Measurements from ENCODE around the gene ITPA.

The ITPA gene

DNA sequence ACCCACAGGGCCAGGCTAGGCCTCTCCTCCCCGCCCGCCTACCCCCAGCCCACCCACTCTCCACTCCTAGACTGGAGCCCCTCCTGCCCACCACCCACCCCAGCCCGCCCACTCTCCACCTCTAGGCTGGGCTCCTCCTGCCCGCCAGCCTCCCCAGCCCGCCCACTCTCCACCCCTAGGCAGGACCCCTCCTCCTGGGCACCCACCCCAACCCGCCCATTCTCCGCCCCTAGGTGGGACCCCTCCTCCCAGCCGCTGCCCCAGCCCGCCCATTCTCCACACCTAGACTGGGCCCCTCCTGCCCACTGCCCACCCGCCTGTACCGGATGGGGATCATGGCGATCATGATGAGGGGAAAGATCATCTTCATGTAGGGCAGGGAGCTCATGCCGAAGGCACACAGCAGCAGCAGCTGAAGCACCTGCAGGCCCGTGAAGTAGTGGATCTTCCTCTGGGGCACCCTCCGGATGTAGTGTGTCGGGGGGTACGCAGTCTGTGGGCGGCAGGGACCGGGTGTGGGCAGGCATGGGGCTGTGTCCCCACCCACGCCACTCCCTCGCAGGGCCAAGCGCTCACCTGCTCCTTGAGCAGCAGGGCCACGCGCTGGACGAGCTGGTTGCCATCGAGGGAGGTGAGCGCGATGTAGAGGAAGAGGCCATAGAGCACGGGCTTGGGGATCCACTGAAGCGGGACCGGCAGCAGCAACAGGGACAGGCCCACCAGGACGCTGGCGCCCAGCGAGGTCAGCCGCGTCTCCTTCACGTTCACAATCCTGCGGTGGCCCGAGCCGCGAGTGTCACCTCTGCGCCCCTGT is 18.8 kb downstream of the ITPA start:
- no peak for DNase-seq (ENCODE audit: low read depth)

GRCh38 chr20:3228750-3229032 is 19.4 kb downstream of the ITPA start:
- DNase-seq (ENCODE audit: low read depth): no peak

DNA sequence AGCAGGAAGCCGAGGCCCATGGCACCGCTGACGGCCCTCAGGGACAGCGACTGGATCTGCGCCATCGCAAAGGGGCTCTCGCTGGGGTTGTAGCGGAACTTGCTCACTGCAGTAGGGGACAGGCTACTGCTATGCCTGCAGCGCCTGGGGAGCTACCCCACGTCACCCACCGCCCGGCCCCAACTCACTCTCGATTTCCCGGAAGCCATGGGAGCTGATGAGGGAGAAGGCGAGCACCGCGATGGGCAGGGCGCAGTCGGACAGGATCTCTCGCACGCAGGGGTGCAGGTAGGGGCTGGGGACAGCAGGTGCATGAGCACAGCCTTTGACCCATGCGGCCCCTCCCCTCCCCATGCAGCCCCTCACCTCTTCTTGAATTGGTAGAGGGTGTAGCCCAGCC is 19.9 kb downstream of the ITPA start:
- DNase-seq (ENCODE audit: low read depth): no peak

DNA sequence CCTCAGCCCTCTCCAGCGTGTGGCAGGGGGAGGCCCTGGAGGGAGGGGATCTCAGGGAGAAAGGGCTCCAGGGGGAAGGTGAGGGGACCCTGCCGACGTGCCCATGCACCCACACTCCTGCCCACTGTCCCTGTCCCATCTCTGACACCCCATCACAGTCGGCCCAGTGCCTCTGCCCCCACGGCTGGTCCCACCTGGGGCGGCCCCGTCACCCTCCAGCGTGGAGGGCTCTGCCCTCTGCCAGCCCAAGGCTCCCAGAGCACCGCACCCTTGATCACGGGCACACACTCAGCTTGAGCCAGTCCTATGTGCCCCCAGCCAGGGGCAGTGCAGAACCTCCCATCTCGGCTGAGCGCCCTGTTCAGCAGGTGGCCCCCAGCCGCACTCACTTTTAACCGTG is 20.5 kb downstream of the ITPA start:
- DNase-seq (ENCODE audit: low read depth): no peak

- DNase-seq (ENCODE audit: low read depth): no peak
Measured at GRCh38 chr20:3231116-3231515, 21.8 kb downstream of the ITPA start.

- no peak for DNase-seq (ENCODE audit: low read depth)
Measured at GRCh38 chr20:3231889-3232588, 22.7 kb downstream of the ITPA start.

- no peak for DNase-seq (ENCODE audit: low read depth)
Measured at GRCh38 chr20:3233131-3233990, 24.1 kb downstream of the ITPA start.

DNA sequence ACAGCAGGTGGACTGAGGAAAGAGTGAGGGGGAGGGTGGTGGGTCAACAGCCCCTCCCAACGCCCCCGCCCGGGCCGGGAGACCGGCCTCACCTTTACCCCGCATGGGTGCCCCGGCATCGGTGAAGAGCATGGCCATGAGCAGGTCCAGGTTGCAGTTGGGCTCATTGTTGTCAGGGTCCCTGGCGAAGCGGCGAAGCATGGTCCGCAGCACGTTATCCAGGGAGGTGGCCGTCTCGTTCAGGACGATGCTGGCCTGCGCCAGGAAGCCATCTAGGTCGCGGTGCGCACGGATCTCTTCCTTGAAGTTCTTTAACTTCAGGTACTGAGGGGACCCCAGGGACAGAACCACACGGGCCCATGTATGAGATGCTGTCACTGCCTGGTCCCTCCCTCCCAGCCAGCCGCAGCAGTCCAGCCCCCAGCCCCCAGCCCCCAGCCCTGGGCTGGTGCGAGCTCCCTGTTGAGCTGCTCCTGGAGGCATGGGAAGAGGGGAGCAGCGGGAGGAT is 24.7 kb downstream of the ITPA start:
- DNase-seq (ENCODE audit: low read depth): no peak

DNA sequence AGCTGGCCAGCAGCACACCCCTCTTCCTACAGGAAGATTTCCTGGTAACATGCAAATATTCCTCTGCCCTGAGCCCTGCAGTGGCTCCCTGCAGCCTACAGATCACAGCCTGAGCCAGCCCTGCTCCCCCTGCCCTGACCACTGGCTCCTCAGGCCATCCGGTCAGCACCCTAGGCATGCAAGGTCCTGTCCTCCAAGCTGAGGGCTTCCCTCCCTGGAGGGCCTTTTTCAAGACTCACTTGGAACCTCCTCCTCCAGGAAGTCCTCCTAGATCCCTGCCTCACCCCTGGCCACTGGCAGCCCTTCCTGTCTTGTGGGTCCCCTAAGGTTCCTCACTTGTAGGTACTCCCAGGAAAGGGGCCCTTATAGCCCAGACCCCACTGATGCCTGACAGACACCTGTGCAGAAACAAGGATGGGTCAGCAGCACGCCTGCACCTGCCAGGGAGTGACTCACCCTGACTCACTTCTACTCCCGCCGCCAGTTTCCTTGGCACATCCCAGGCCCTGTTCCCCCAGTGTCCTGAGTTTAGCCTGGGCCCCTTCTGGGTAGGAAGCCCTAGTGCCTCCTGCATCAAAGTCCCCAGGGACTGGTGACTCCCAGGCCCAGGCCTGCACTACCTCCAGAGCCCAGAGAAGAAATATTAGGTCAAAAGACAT is 26.5 kb downstream of the ITPA start:
- DNase-seq (ENCODE audit: low read depth): no peak

DNA sequence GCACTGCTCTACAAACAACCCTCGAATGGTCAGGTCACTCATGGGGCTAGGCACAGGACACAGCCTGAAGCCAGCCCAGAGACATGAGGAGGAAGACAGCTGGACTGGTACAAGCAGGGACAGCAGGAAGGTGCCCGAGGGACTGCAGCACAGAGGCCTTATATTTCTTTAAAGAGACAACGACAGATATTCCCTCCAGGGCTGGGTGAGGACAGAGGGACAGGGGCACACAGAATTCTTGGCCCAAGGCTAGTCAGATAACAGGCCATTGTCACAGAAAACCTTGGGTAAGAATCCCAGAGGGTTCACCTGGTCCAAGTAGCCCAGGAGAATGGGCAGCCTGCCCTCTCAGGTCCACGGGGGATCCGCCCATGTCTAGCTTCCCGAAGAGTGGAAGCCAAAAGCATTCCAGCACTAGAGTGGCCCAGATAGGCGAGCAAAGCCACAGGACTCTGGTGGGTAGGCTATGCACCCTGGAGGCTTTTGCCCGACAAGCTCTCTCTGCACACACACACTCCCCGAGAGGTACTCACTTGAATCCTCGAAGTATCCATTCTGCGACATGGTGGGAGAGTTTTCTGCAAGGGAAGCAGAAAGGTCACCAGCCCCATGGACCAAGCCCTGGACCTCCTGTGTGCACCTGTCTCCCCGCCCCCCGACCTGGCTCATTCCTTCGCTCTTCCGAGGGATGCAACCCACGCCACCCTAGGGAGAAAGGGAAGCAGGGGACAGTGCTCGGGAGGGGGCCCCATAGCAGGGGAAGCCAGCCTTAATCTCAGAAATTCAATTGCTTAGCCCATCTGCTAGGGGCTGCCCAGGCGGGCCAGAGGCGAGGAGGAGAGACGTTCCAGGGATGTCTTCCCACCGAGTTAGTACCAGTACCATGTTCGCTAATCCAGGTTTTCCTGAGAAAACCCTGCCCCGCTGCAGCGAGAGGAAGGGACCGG is 28.0 kb downstream of the ITPA start:
- no peak for DNase-seq (ENCODE audit: low read depth)

- DNase-seq (ENCODE audit: low read depth): no peak
Measured at GRCh38 chr20:3237958-3238615, 28.8 kb downstream of the ITPA start.

GRCh38 chr20:3238616-3239025 is 29.3 kb downstream of the ITPA start:
- peak; percentile 27 for DNase-seq (ENCODE audit: low read depth)

DNA sequence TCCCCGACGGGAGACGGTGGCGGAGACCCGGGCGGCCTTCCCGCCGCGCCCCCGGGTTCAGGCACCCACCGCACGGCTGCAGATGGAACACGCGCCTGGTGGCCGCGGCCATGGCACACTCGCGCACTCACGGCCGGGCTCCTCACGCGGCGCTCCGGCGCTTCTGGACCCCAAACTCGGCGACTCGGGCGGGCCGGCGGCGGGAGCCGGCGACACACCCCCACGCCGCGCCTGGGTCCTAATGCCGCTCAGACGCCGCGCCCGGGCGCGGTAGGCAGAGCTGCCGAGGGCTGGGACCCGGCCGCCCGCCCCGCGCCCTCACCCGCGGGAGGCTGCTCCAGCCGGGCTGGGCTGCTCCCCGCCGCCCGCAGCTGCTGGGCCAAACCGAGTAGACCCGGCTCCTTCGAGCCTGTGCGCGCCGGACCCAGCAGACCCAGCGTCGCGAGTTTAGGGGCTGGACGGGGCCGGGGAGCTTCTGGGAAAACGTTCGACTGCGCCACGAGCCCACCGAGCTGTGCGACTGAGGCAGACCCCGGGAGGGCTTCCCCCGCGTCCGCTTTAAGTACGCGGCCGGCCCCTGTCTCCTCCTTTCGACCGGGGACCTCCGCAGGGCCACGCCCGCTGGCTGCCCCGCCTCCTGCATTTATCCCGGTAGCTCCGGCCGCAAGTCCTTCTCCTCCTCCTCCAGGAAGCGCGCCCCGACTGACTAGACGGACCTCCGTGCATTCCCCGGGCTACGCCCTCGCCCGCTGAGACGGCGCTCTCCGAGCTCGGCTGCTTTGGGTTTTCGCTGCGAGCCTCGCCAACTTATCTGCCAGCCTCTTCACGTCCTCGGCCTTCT is 29.9 kb downstream of the ITPA start, which contains the start of gene SLC4A11:
Gene SLC4A11, minus strand, starts transcription at position 165 of the 841 bp plus-strand sequence. Its CDS starts 53 bp downstream, at position 112.
- peak; percentile 35 for DNase-seq (ENCODE audit: low read depth)

DNA sequence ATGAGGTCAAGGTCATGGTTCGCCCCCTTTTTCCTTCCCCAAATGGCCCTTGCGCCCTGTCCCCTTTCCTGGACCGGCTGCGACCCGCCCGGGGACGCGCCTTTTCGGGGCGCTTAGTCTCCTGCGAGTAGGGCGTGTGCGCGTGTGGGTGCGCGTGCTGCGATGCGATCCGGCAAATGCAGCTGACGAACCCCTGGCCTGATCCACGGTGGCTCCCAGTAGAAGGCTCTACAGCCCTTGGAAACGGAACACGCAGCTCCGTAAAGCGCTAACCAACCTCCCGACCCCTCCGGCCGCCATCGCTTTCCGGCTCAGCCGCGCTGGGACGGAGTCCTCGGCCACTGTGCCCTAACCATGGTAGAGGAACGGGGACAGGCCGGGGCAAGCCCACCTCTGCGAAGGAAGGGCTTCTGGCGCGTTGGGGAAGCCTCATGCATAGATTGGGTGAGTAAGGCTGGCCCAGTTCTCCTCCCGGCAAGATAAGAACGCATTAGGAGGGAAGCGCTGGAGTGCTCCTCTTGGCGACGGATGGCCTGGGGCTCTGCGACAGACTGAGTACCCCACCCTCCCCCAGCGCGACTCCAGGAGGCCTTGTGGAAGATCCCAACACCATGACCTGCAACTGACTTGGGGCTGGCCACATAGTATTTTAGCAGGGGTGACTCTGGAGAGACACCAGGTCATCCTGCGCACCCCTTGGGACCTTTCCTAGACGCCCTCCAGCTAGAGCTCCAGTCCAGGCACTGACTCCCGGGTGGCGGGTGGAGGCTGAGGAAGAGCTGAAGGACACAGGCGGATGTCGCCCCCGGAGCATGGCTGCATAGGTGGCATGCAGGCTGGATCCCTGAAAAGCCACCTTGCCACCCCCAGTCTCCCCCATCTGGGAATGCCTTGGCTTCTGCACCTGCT is 30.8 kb downstream of the ITPA start:
- no peak for DNase-seq (ENCODE audit: low read depth)

GRCh38 chr20:3240776-3241363 is 31.6 kb downstream of the ITPA start:
- no peak for DNase-seq (ENCODE audit: low read depth)

DNA sequence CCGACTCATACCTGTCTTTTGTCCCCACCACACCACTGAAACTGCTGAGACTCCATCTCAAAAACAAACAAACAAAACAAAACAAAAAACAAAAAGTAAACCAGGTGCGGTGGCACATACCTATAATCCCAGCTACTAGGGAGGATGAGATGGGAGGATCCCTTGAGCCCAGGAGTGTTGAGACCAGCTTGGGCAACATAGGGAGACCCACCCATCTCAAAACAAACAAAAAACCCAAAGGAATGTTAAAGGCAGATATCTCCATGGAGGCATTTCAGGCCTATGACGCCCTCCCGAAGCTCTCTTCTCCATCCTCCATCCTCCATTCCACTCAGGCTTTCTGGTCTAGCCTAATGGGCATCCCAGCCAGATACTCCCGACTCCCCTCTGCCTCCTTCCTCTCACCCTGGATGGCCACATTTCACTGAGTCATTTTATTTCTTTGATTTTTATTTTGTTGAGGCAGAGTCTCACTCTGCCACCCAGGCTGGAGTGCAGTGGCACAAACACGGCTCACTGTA is 32.9 kb downstream of the ITPA start:
- DNase-seq (ENCODE audit: low read depth): no peak

DNA sequence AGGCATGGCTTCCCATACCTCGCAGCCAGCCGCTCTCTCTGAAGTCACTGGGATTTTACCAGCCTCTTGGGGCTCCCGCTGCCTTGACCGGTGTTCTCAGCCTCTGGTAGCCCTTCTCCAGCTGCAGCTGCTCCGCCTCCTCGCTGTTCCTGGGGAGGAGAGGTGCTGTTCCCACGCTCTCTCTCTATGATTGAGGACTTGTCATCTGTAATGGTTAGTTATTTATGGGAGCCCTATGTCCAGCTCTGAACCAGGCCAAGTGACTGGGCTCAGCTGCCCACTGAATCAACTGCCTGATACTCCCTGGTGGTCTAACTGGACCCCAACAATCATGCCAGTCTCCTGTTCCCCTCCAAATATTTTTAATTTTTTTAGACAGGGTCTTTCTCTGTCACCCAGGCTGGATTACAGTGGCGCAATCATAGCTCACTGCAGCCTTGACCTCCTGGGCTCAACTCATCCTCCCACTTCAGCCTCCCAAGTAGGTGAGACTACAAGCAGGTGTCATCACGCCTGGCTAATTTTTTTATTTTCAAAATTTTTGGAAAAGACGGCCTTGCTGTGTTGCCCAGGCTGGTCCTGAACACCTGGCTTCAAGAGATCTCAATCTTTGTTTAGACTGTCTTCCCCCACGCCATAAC is 34.5 kb downstream of the ITPA start:
- no peak for DNase-seq (ENCODE audit: low read depth)
